Caco-2 (cell line): ENCODE measurements around the gene CLEC4D. TPM values are rescaled to one million over a fixed set of nuclear protein-coding genes. Genes with fewer than 3 reads are reported as not detected.
A peak's percentile ranks its signal among the peaks of the same experiment; 100 is the strongest.

Experiments used
- BruUV-seq: library from RNA; stranded (reverse); fragments of 400-500 nt; replicated peaks from 2 replicates; lab custom pipeline; 2021; lab: Mats Ljungman, UMichigan
- CTCF ChIA-PET: fragments of 300-600 bp; sonication (Branson Sonifier 250); formaldehyde crosslinking; loops from one replicate; lab custom pipeline; 2022; ENCODE audit warnings: antibody characterized with exemption; lab: Charles Lee
- POLR2A ChIA-PET: fragments of 300-600 bp; sonication (Branson Sonifier 250); formaldehyde crosslinking; loops from one replicate; lab custom pipeline; 2022; ENCODE audit warnings: antibody characterized with exemption; lab: Charles Lee
- DNase-seq, 2 experiments: peaks; one replicate each; pipeline versions ENCODE4 v3.0.0 to v3.0.0-alpha.2; 2020 to 2022
- H3K27me3 ChIP-seq: replicated peaks from 2 replicates; pipeline ENCODE4 v1.6.0; 2011; ENCODE audit warnings: low read length; ENCODE audit not compliant: control insufficient read depth, insufficient read depth
- H3K36me3 ChIP-seq: 2 replicates; pipeline ENCODE4 v1.5.1; 2011; ENCODE audit warnings: low read length; ENCODE audit not compliant: control insufficient read depth, insufficient read depth
- H3K4me1 ChIP-seq: fragments of 250-450 bp; sonication (Bioruptor Pico); 2 replicates; pipeline ENCODE4 v1.5.1; 2020; ENCODE audit warnings: mild to moderate bottlenecking
- H3K4me3 ChIP-seq: 2 replicates; pipeline ENCODE4 v1.5.1; 2011; ENCODE audit warnings: low read depth, mild to moderate bottlenecking, control low read depth, low read length
- H3K9me3 ChIP-seq: fragments of 250-450 bp; sonication (Bioruptor Pico); 2 replicates; pipeline ENCODE4 v1.5.1; 2020; ENCODE audit warnings: mild to moderate bottlenecking, moderate library complexity
- H3K27ac Mint-ChIP-seq: one replicate; pipeline ENCODE4 v1.8.0; 2022; ENCODE audit warnings: mixed read lengths; ENCODE audit not compliant: unreplicated experiment
- H3K27me3 Mint-ChIP-seq: one replicate; pipeline ENCODE4 v1.8.0; 2022; ENCODE audit warnings: mixed read lengths; ENCODE audit not compliant: insufficient read depth, unreplicated experiment
- H3K36me3 Mint-ChIP-seq: one replicate; pipeline ENCODE4 v1.8.0; 2022; ENCODE audit warnings: mild to moderate bottlenecking, mixed read lengths; ENCODE audit not compliant: insufficient read depth, unreplicated experiment
- H3K4me1 Mint-ChIP-seq: one replicate; pipeline ENCODE4 v1.8.0; 2022; ENCODE audit warnings: low read depth, mixed read lengths; ENCODE audit not compliant: unreplicated experiment
- H3K4me3 Mint-ChIP-seq: one replicate; pipeline ENCODE4 v1.8.0; 2022; ENCODE audit warnings: mild to moderate bottlenecking, moderate library complexity, mixed read lengths; ENCODE audit not compliant: unreplicated experiment
- H3K9me3 Mint-ChIP-seq: one replicate; pipeline ENCODE4 v1.8.0; 2022; ENCODE audit warnings: mixed read lengths; ENCODE audit not compliant: unreplicated experiment
- CTCF ChIP-seq, 2 experiments: fragments of 200-600 bp in 1 of 2; IDR thresholded peaks; 1 replicate in 1 of 2; 2 replicates in 1 of 2; pipeline versions ENCODE4 v1.5.1 to v1.8.0; 2011 to 2022; ENCODE audit warnings: antibody characterized with exemption in 1 of 2, control low read depth in 1 of 2, inconsistent platforms in 1 of 2, low read depth in 1 of 2, low read length in 1 of 2, mild to moderate bottlenecking in 1 of 2, moderate library complexity in 1 of 2; ENCODE audit not compliant: insufficient read depth in 1 of 2, severe bottlenecking in 1 of 2, unreplicated experiment in 1 of 2
- intact Hi-C: fragments of 100-400 bp; cut with micrococcal nuclease; formaldehyde crosslinking; loops from one replicate; pipeline ENCODE4 v1.10.0; 2022; ENCODE audit not compliant: unreplicated experiment
- total RNA-seq: library from RNA; stranded (reverse); gene quantifications from 2 replicates; pipeline ENCODE4 v1.2.3, GENCODE V29; 2022

The CLEC4D gene
- total RNA-seq, 1 experiment from 2014 or later, result not detected

DNA sequence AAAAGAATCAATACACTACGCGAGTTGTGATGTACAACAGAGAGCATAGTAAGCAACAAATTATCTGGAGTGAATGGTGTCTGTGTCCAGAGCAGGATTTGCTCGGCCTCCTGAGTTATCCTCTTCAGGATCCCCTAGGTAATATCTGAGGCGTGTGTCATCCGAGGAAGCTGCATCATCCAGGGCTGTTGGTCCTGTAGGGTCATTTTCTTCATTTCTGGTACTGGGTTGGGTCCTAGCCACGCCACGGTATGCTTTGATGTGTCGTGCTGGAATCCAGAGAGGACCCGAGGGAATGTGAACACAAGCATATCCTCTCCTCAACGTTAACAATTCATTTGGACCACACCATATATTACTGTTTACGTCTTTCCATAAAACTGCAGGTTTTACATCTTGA, 46.4 kb downstream of the CLEC4D start:
- POLR2A ChIA-PET, result no interaction called here

GRCh38 chr12:8561011-8561410, 47.7 kb downstream of the CLEC4D start:
- no peaks in the 10 kb centered on the region for H3K27me3 ChIP-seq
- H3K4me1 ChIP-seq, result peaks cover 13% of the 10 kb centered on the region
- ChIA-PET CTCF (no interaction called here), POLR2A (no interaction called here)
- no peaks in the 10 kb centered on the region for H3K36me3 ChIP-seq
- no TSS peak for BruUV-seq
- Mint-ChIP-seq H3K4me3 (no peak overlapping the region), H3K27ac (no peak overlapping the region), H3K27me3 (no peaks in the 10 kb centered on the region), H3K36me3 (no peaks in the 10 kb centered on the region), H3K9me3 (peaks cover 28% of the 10 kb centered on the region), H3K4me1 (peaks cover 12% of the 10 kb centered on the region)
- H3K4me3 ChIP-seq, result no peak overlapping the region
- peaks cover 6% of the 10 kb centered on the region for H3K9me3 ChIP-seq
- DNase-seq, result no peak
- intact Hi-C loops, result no loop called here
- TF ChIP-seq CTCF (IDR thresholded peaks at IDR 0.05; ENCODE audit: insufficient read depth in 1 of 2, low read depth in 1 of 2, low read length in 1 of 2, severe bottlenecking in 1 of 2, unreplicated experiment in 1 of 2), result no peak

More for the DNA sequence above, 46.4 kb downstream of the CLEC4D start:
- H3K36me3 ChIP-seq, result no peaks in the 10 kb centered on the region
- peaks cover 3% of the 10 kb centered on the region for H3K9me3 ChIP-seq
- Mint-ChIP-seq H3K36me3 (no peaks in the 10 kb centered on the region), H3K27ac (no peak overlapping the region), H3K4me1 (peaks cover 12% of the 10 kb centered on the region), H3K9me3 (peaks cover 28% of the 10 kb centered on the region), H3K4me3 (no peak overlapping the region), H3K27me3 (no peaks in the 10 kb centered on the region)
- intact Hi-C loops, result no loop called here
- H3K4me3 ChIP-seq, result no peak overlapping the region
- no peaks in the 10 kb centered on the region for H3K27me3 ChIP-seq
- peaks cover 13% of the 10 kb centered on the region for H3K4me1 ChIP-seq
- CTCF ChIA-PET, result no interaction called here
- no peak for TF ChIP-seq CTCF (IDR thresholded peaks at IDR 0.05; ENCODE audit: insufficient read depth in 1 of 2, low read depth in 1 of 2, low read length in 1 of 2, severe bottlenecking in 1 of 2, unreplicated experiment in 1 of 2)
- peak in 1 of 2 experiments; percentile 54 for DNase-seq
- no TSS peak for BruUV-seq

DNA sequence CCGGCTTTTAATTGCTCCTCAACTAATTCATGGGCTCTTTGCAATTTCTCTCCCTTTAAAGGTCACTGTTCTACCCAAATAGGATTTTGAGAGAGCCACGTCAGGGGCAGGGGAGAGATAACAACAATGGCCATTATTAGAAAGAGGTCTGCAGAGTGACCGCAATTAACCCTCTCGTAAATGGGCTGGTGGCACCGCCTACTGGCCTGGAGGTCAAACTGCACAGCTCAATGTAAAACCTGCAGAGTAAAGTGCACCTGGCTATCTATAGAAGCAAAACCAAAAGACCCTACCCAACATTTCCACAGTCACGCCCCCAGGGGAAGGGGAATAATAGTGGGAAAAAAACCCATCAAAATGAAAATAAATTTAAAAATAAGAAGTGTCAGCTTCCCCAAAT, 49.0 kb downstream of the CLEC4D start:
- no peak overlapping the region for H3K4me3 ChIP-seq
- H3K4me1 Mint-ChIP-seq, result peaks cover 12% of the 10 kb centered on the region
- no peak overlapping the region for H3K4me3 Mint-ChIP-seq
- POLR2A ChIA-PET, result no interaction called here
- intact Hi-C loops, result no loop called here
- H3K9me3 Mint-ChIP-seq, result peaks cover 28% of the 10 kb centered on the region
- no peak overlapping the region for H3K27ac Mint-ChIP-seq
- H3K27me3 ChIP-seq, result no peaks in the 10 kb centered on the region
- BruUV-seq, result no TSS peak
- H3K9me3 ChIP-seq, result peaks cover 6% of the 10 kb centered on the region
- H3K4me1 ChIP-seq, result peaks cover 13% of the 10 kb centered on the region
- no peaks in the 10 kb centered on the region for H3K36me3 Mint-ChIP-seq
- no peaks in the 10 kb centered on the region for H3K27me3 Mint-ChIP-seq
- CTCF ChIA-PET, result no interaction called here
- H3K36me3 ChIP-seq, result no peaks in the 10 kb centered on the region
- TF ChIP-seq CTCF (IDR thresholded peaks at IDR 0.05; ENCODE audit: insufficient read depth in 1 of 2, low read depth in 1 of 2, low read length in 1 of 2, severe bottlenecking in 1 of 2, unreplicated experiment in 1 of 2), result peak; percentile 11 to 46
- no peak for DNase-seq
